Lower lobe of right lung (tissue), 2 donors: ENCODE data around the gene DSPP. TPM values are rescaled to one million over a fixed set of nuclear protein-coding genes. Genes with fewer than 3 reads are reported as not detected.

Experiments
- ATAC-seq, 2 donors: fragments of 200-7000 bp; cut with Tn5 transposase; one replicate each; pipeline ENCODE4 v1.9.1; 2020 to 2022; ENCODE audit warnings: mild to moderate bottlenecking in 2 of 2, moderate library complexity in 2 of 2
- DNase-seq: peaks from one replicate; pipeline ENCODE4 v3.0.0-alpha.2; 2020
- H3K27ac ChIP-seq: fragments of 200-600 bp; one replicate; pipeline ENCODE4 v1.8.0; 2022
- H3K27me3 ChIP-seq: fragments of 200-600 bp; one replicate; pipeline ENCODE4 v1.8.0; 2022; ENCODE audit warnings: low read depth
- H3K36me3 ChIP-seq: fragments of 200-600 bp; one replicate; pipeline ENCODE4 v1.8.0; 2022; ENCODE audit warnings: mild to moderate bottlenecking
- H3K4me1 ChIP-seq: fragments of 200-600 bp; one replicate; pipeline ENCODE4 v1.8.0; 2022
- H3K4me3 ChIP-seq: fragments of 200-600 bp; one replicate; pipeline ENCODE4 v1.8.0; 2022; ENCODE audit warnings: mild to moderate bottlenecking
- H3K9me3 ChIP-seq: fragments of 200-600 bp; one replicate; pipeline ENCODE4 v1.8.0; 2022
- intact Hi-C: fragments of 100-400 bp; cut with DNase I; formaldehyde crosslinking; loops from one replicate; pipeline ENCODE4 v1.11.0; 2022
- total RNA-seq: library from RNA; stranded (reverse); fragmentation: NEBNext Ultra II Directional; extraction: Animal tissue kit (Norgen Biotek cat#: 25700); gene quantifications from one replicate; pipeline ENCODE4 v1.2.1, GENCODE V29; 2021
- TF ChIP-seq, protein P1 (sequence below): fragments of 200-600 bp; IDR thresholded peaks from one replicate; pipeline ENCODE4 v1.8.0; 2022; ENCODE audit warnings: antibody characterized with exemption, mild to moderate bottlenecking
- donor health status: DM: no; HTN: yes; CAD: no; lungs with severe emphysema.

DSPP gene
- total RNA-seq, 1 donor from 2014 or later, result not detected

DNA sequence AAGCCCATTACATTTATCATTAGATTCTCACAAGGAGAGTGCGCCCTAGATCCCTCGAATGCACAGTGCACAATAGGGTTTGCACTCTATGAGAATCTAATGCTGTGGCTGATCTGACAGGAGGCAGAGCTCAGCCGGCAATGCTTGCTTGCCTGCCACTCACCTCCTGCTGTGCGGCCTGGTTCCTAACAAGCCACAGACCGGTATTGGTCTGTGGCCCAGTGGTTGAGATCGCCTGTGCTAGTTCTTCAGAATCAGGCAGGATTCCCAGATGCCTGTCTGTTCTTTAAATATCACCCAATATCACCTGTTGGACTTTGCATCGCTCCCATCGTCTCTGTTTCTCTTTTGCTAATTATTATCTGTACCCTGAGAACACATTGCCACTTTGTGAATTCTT lies 14.0 kb downstream of the DSPP start:
- intact Hi-C loops, result no loop called here

DNA sequence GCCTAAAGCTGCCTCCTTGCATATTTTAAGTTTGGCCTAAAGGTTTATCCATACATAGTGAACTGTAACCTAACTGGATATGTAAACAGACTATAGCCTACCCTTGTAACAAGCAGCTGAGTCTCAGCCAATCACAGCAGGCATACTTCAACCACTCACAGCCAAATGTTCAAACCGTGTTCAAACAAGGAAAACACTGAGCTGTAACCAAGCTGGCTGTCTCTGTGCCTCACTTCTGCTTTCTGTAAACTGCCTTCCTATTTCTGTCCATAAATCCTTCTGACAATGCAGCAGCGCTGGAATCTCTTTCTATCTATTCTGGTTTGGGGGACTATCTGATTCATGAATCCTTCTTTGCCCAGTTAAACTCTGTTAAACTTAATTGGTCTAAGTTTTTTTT lies 16.4 kb downstream of the DSPP start:
- Histone ChIP-seq H3K4me1 (no peaks in the 10 kb centered on the region), H3K4me3 (no peak overlapping the region), H3K27ac (no peak overlapping the region), H3K27me3 (no peaks in the 10 kb centered on the region), H3K9me3 (no peaks in the 10 kb centered on the region), H3K36me3 (no peaks in the 10 kb centered on the region)
- DNase-seq (no peak), ATAC-seq (no peak)
- TF ChIP-seq, protein P1, sequence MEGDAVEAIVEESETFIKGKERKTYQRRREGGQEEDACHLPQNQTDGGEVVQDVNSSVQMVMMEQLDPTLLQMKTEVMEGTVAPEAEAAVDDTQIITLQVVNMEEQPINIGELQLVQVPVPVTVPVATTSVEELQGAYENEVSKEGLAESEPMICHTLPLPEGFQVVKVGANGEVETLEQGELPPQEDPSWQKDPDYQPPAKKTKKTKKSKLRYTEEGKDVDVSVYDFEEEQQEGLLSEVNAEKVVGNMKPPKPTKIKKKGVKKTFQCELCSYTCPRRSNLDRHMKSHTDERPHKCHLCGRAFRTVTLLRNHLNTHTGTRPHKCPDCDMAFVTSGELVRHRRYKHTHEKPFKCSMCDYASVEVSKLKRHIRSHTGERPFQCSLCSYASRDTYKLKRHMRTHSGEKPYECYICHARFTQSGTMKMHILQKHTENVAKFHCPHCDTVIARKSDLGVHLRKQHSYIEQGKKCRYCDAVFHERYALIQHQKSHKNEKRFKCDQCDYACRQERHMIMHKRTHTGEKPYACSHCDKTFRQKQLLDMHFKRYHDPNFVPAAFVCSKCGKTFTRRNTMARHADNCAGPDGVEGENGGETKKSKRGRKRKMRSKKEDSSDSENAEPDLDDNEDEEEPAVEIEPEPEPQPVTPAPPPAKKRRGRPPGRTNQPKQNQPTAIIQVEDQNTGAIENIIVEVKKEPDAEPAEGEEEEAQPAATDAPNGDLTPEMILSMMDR, result no peak
- intact Hi-C loops, result no loop called here

More for the DNA sequence above, 14.0 kb downstream of the DSPP start:
- H3K9me3 ChIP-seq, result no peaks in the 10 kb centered on the region
- TF ChIP-seq, protein P1, result no peak
- H3K27me3 ChIP-seq, result no peaks in the 10 kb centered on the region
- no peak for ATAC-seq
- H3K4me3 ChIP-seq, result no peak overlapping the region
- no peak for DNase-seq
- no peaks in the 10 kb centered on the region for H3K36me3 ChIP-seq
- no peaks in the 10 kb centered on the region for H3K4me1 ChIP-seq
- no peak overlapping the region for H3K27ac ChIP-seq

DNA sequence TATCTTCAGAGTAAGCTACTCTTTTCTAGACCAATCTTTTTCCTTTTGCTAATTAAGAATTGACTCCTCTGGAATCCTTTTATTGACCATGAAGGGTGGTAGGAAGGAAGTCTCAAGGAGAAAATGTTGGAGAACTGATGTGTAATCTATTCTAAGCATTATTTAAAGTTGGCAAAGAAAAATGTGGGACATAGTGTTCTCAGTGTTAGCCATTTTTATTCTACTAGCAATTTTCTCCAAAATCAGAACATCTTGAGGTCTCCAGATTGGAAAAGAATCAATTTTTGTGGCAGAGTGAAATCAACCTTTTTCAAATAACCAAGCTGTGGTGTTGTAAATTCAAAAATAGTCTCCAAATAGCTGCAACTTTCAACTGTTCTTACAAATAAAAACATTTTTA lies 23.3 kb downstream of the DSPP start:
- intact Hi-C loops, result no loop called here
- no peaks in the 10 kb centered on the region for H3K4me1 ChIP-seq
- H3K27me3 ChIP-seq, result no peaks in the 10 kb centered on the region
- no peak overlapping the region for H3K27ac ChIP-seq
- H3K4me3 ChIP-seq, result no peak overlapping the region
- TF ChIP-seq, protein P1, result no peak
- H3K36me3 ChIP-seq, result no peaks in the 10 kb centered on the region
- no peak for DNase-seq
- no peaks in the 10 kb centered on the region for H3K9me3 ChIP-seq
- no peak for ATAC-seq

DNA sequence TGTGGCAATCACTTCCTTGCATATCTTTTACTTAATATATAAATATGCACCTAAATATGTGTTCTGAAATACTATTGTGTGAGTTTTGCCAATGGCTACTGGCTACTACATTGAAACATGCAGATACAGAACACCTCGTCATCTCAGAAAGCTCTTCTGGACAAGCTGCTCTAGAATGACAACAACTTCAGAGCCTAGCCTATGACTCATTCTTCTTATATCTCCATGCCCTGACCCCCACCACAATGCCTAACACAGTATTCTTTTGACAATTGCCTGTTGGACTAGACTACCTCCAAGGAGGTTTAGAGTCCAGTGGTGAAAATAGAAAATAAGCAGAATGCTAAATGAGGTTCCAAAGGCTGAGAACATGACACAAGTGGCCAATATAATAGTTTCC lies 24.1 kb downstream of the DSPP start:
- intact Hi-C loops, result no loop called here
- DNase-seq (no peak), ATAC-seq (no peak)
- no peaks in the 10 kb centered on the region for H3K9me3 ChIP-seq
- no peak overlapping the region for H3K27ac ChIP-seq
- no peaks in the 10 kb centered on the region for H3K4me1 ChIP-seq
- TF ChIP-seq, protein P1, result no peak
- H3K36me3 ChIP-seq, result no peaks in the 10 kb centered on the region
- no peak overlapping the region for H3K4me3 ChIP-seq
- no peaks in the 10 kb centered on the region for H3K27me3 ChIP-seq

DNA sequence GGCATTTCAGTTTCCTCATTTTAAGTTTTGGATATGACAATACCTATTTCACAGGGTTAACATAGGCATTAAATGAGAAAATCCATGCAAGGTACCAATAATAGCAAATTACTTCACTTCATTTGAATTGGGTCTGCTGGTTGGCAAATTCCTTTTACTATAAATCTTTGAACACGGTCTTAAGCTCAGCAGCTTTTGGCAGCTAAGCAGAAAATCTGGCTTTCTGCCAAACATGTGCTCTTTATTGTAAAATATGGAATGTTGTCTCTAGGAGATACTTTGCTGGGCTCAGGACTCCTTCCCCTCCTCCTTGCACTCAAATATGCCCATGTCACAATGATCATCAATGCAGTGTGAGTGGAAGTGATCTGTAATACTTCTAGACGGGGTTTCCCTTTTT lies 24.9 kb downstream of the DSPP start:
- TF ChIP-seq, protein P1, result no peak
- no peaks in the 10 kb centered on the region for H3K9me3 ChIP-seq
- H3K27me3 ChIP-seq, result no peaks in the 10 kb centered on the region
- no peak overlapping the region for H3K27ac ChIP-seq
- no peak overlapping the region for H3K4me3 ChIP-seq
- no peak for DNase-seq
- no peaks in the 10 kb centered on the region for H3K36me3 ChIP-seq
- H3K4me1 ChIP-seq, result no peaks in the 10 kb centered on the region
- ATAC-seq, result no peak
- intact Hi-C loops, result no loop called here

DNA sequence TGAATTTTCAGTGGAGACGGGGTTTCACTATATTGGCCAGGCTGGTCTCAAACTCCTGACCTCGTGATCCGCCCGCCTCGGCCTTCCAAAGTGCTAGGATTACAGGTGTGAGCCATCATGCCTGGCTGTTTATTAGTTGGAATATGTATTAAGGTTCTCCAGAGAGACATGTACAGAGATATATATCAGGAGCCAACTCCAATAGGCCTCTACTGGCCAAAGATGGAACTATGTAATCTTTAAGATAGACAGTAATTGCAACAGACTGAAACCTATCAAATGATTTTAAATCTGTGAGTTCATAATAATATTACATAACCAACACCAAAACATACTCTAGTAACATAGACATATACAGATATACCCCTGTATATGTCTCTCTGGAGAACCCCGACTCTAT lies 36.0 kb downstream of the DSPP start:
- no peak overlapping the region for H3K27ac ChIP-seq
- no peak for ATAC-seq
- H3K4me1 ChIP-seq, result no peaks in the 10 kb centered on the region
- no peaks in the 10 kb centered on the region for H3K27me3 ChIP-seq
- H3K9me3 ChIP-seq, result no peaks in the 10 kb centered on the region
- no peak for DNase-seq
- no peak overlapping the region for H3K4me3 ChIP-seq
- TF ChIP-seq, protein P1, result no peak
- intact Hi-C loops, result no loop called here
- no peaks in the 10 kb centered on the region for H3K36me3 ChIP-seq
